ENCODE data around the gene MFRP. TPM values are rescaled to one million over a fixed set of nuclear protein-coding genes. Genes with fewer than 3 reads are reported as not detected.

MFRP gene
- total RNA-seq, 1 donor from 2014 or later, result not detected

- Mint-ChIP-seq H3K27me3 (ENCODE audit: unreplicated experiment) (peaks cover 3% of the 10 kb centered on the region), H3K4me1 (ENCODE audit: unreplicated experiment) (peaks cover 5% of the 10 kb centered on the region)
- no peak for TF ChIP-seq CTCF (IDR thresholded peaks at IDR 0.05)
Measured at GRCh38 chr11:119382101-119382500, 35.6 kb upstream of the MFRP start.

GRCh38 chr11:119381181-119381988 is 34.9 kb upstream of the MFRP start, which contains the start of gene USP2:
USP2 (minus strand) TSS chr11:119381690; CDS start chr11:119373480, 8,210 bp downstream.
- Mint-ChIP-seq H3K4me3 (ENCODE audit: unreplicated experiment) (no peak within 1 kb of the TSS), H3K9me3 (ENCODE audit: unreplicated experiment) (no peaks in the 10 kb centered on the region), H3K36me3 (ENCODE audit: unreplicated experiment) (no peaks in the 10 kb centered on the region), H3K27ac (ENCODE audit: unreplicated experiment) (no peak within 1 kb of the TSS), H3K27me3 (ENCODE audit: unreplicated experiment) (peaks cover 6% of the 10 kb centered on the region), H3K4me1 (ENCODE audit: unreplicated experiment) (peaks cover 8% of the 10 kb centered on the region)
- peak; percentile 92 for TF ChIP-seq CTCF (IDR thresholded peaks at IDR 0.05)
- DNase-seq (ENCODE audit: extremely low spot score, unreplicated experiment), result peak; percentile 98

More at GRCh38 chr11:119382101-119382500, 35.6 kb upstream of the MFRP start:
- Mint-ChIP-seq H3K4me3 (ENCODE audit: unreplicated experiment) (no peak overlapping the region), H3K27ac (ENCODE audit: unreplicated experiment) (no peak overlapping the region), H3K36me3 (ENCODE audit: unreplicated experiment) (no peaks in the 10 kb centered on the region), H3K9me3 (ENCODE audit: unreplicated experiment) (no peaks in the 10 kb centered on the region)
- no peak for DNase-seq (ENCODE audit: extremely low spot score, unreplicated experiment)

GRCh38 chr11:119380827-119381180 is 34.3 kb upstream of the MFRP start:
- no peaks in the 10 kb centered on the region for H3K36me3 Mint-ChIP-seq (ENCODE audit: unreplicated experiment)
- H3K27ac Mint-ChIP-seq (ENCODE audit: unreplicated experiment), result no peak overlapping the region
- TF ChIP-seq CTCF (IDR thresholded peaks at IDR 0.05), result no peak
- peaks cover 8% of the 10 kb centered on the region for H3K4me1 Mint-ChIP-seq (ENCODE audit: unreplicated experiment)
- H3K27me3 Mint-ChIP-seq (ENCODE audit: unreplicated experiment), result peaks cover 6% of the 10 kb centered on the region
- no peaks in the 10 kb centered on the region for H3K9me3 Mint-ChIP-seq (ENCODE audit: unreplicated experiment)
- no peak overlapping the region for H3K4me3 Mint-ChIP-seq (ENCODE audit: unreplicated experiment)
- no peak for DNase-seq (ENCODE audit: extremely low spot score, unreplicated experiment)

GRCh38 chr11:119380160-119380826 is 33.8 kb upstream of the MFRP start:
- Mint-ChIP-seq H3K4me1 (ENCODE audit: unreplicated experiment) (peaks cover 8% of the 10 kb centered on the region), H3K4me3 (ENCODE audit: unreplicated experiment) (no peak overlapping the region), H3K27ac (ENCODE audit: unreplicated experiment) (no peak overlapping the region), H3K9me3 (ENCODE audit: unreplicated experiment) (no peaks in the 10 kb centered on the region), H3K27me3 (ENCODE audit: unreplicated experiment) (peaks cover 6% of the 10 kb centered on the region), H3K36me3 (ENCODE audit: unreplicated experiment) (no peaks in the 10 kb centered on the region)
- DNase-seq (ENCODE audit: extremely low spot score, unreplicated experiment), result peak; percentile 83
- TF ChIP-seq CTCF (IDR thresholded peaks at IDR 0.05), result no peak

GRCh38 chr11:119378851-119379465 is 32.5 kb upstream of the MFRP start:
- Mint-ChIP-seq H3K36me3 (ENCODE audit: unreplicated experiment) (no peaks in the 10 kb centered on the region), H3K4me1 (ENCODE audit: unreplicated experiment) (peaks cover 8% of the 10 kb centered on the region), H3K9me3 (ENCODE audit: unreplicated experiment) (no peaks in the 10 kb centered on the region), H3K27ac (ENCODE audit: unreplicated experiment) (no peak overlapping the region), H3K4me3 (ENCODE audit: unreplicated experiment) (no peak overlapping the region), H3K27me3 (ENCODE audit: unreplicated experiment) (peaks cover 6% of the 10 kb centered on the region)
- TF ChIP-seq CTCF (IDR thresholded peaks at IDR 0.05), result no peak
- peak; percentile 75 for DNase-seq (ENCODE audit: extremely low spot score, unreplicated experiment)
